Skeletal muscle satellite cell (primary cell): ENCODE data around the gene KCNK1. TPM values are rescaled to one million over a fixed set of nuclear protein-coding genes. Genes with fewer than 3 reads are reported as not detected.

Source experiments
- H3K27me3 ChIP-seq: 2 replicates; pipeline ENCODE4 v1.7.0; 2013; ENCODE audit warnings: low read length; ENCODE audit not compliant: control insufficient read depth, insufficient read depth
- H3K36me3 ChIP-seq: 2 replicates; pipeline ENCODE4 v1.7.0; 2013; ENCODE audit warnings: mild to moderate bottlenecking, control low read depth, low read length; ENCODE audit not compliant: insufficient read depth
- H3K4me1 ChIP-seq: 2 replicates; pipeline ENCODE4 v1.7.0; 2013; ENCODE audit warnings: low read length; ENCODE audit not compliant: control insufficient read depth, insufficient read depth
- H3K4me2 ChIP-seq: 2 replicates; pipeline ENCODE4 v1.7.0; 2013; ENCODE audit warnings: mild to moderate bottlenecking, low read length
- H3K4me3 ChIP-seq: 2 replicates; pipeline ENCODE4 v1.7.0; 2013; ENCODE audit warnings: low read length
- H3K9ac ChIP-seq: 2 replicates; pipeline ENCODE4 v1.7.0; 2013; ENCODE audit warnings: mild to moderate bottlenecking, low read depth, low read length, moderate library complexity
- H3K9me3 ChIP-seq: replicated peaks from 2 replicates; pipeline ENCODE4 v1.7.0; 2013; ENCODE audit warnings: mild to moderate bottlenecking, control low read depth, low read length
- small RNA-seq: library from RNA; depleted of rRNA; stranded (forward); fragments of <200 nt; gene quantifications from one replicate; pipeline ENCODE3, GENCODE V24; 2012

The KCNK1 gene

GRCh38 chr1:233714631-233715217 is 100.8 kb downstream of the KCNK1 start:
- no peak overlapping the region for H3K4me3 ChIP-seq
- no peaks in the 10 kb centered on the region for H3K36me3 ChIP-seq
- no peak overlapping the region for H3K4me2 ChIP-seq
- H3K9ac ChIP-seq: no peak overlapping the region
- peaks cover 1% of the 10 kb centered on the region for H3K9me3 ChIP-seq
- H3K27me3 ChIP-seq: no peaks in the 10 kb centered on the region
- H3K4me1 ChIP-seq: no peaks in the 10 kb centered on the region

DNA sequence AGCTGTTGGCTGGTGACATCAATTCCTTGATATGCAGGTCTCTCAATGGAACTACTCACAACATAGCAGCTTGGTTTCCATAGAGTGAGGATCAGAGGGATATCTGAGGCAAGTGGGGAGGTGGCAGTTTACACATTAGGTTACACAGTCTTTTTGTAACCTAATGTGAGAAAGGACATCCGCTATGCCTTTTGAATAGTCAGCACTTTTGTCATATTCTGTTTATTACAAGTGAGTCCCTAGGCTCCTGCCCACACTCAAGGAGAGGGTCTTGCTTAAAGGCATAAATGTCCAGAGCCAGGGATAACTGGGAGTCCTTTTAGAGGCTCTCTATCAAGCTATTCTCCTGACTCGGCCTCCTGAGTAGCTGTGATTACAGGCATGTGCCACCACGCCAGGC is 104.2 kb downstream of the KCNK1 start:
- no peaks in the 10 kb centered on the region for H3K36me3 ChIP-seq
- H3K4me2 ChIP-seq: no peak overlapping the region
- no peak overlapping the region for H3K9ac ChIP-seq
- no peaks in the 10 kb centered on the region for H3K4me1 ChIP-seq
- peaks cover 4% of the 10 kb centered on the region for H3K9me3 ChIP-seq
- H3K4me3 ChIP-seq: no peak overlapping the region
- H3K27me3 ChIP-seq: no peaks in the 10 kb centered on the region

- no peaks in the 10 kb centered on the region for H3K27me3 ChIP-seq
- H3K9ac ChIP-seq: no peak overlapping the region
- H3K4me3 ChIP-seq: no peak overlapping the region
- H3K4me2 ChIP-seq: no peak overlapping the region
- peaks cover 4% of the 10 kb centered on the region for H3K9me3 ChIP-seq
- H3K36me3 ChIP-seq: no peaks in the 10 kb centered on the region
- H3K4me1 ChIP-seq: no peaks in the 10 kb centered on the region
Measured at GRCh38 chr1:233719655-233720341, 105.9 kb downstream of the KCNK1 start.

DNA sequence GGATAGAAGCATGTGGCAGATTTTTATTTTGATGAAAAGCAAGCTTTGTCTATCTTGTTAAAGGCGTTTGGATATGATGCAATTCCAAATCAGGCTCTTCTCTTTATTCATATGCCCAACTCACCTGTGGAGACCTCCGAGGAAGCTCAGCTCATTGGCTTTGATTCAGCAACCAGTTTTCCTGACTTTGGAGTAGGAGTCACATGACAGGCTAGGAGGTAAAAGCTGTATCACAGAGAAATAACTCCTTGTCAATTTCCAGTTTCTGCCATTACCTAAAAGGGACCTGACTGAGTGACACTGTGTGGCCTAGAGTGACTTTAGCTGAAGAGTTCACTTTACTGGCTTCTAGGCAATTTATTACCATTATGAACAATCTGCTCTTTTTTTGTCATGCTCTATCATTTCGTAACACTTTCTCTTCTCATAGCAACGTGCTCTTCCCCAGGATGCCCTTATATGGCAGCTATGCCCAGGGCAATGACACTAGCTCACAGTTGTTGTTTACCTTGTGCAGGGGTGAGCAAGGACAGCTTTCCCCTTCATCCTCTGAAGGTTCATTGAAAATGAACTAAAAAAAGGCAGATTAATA is 107.2 kb downstream of the KCNK1 start:
- no peaks in the 10 kb centered on the region for H3K4me1 ChIP-seq
- H3K9me3 ChIP-seq: peaks cover 4% of the 10 kb centered on the region
- H3K4me3 ChIP-seq: no peak overlapping the region
- no peaks in the 10 kb centered on the region for H3K27me3 ChIP-seq
- H3K4me2 ChIP-seq: no peak overlapping the region
- no peaks in the 10 kb centered on the region for H3K36me3 ChIP-seq
- H3K9ac ChIP-seq: no peak overlapping the region

Small RNA genes lying within 50 kb of the gene (small RNA-seq; reads per million reads assigned to genes)
- gene MIR4427: not detected
